HCT116 (cell line): Measurements from ENCODE around the gene TXNRD3. TPM values are rescaled to one million over a fixed set of nuclear protein-coding genes. Genes with fewer than 3 reads are reported as not detected.
A peak's percentile ranks its signal among the peaks of the same experiment; 100 is the strongest.

Experiments
- ATAC-seq: fragments of 200-7000 bp; cut with Tn5 transposase; 2 replicates; pipeline ENCODE4 v1.9.1; 2020; ENCODE audit warnings: mild to moderate bottlenecking, moderate library complexity
- BruUV-seq: library from RNA; stranded (reverse); fragments of 400-500 nt; replicated peaks from 2 replicates; lab custom pipeline; 2021; lab: Mats Ljungman, UMichigan
- CTCF ChIA-PET: fragments of 300-600 bp; sonication (Branson Sonifier 250); formaldehyde crosslinking; loops from one replicate; lab custom pipeline; 2021; ENCODE audit warnings: antibody characterized with exemption; lab: Charles Lee
- POLR2A ChIA-PET: fragments of 300-600, 350-600 bp; sonication (Branson Sonifier 250); formaldehyde crosslinking; loops from one replicate; lab custom pipeline; 2021; ENCODE audit warnings: antibody characterized with exemption; lab: Charles Lee
- RAD21 ChIA-PET, 2 experiments: fragments of 300-600 bp; sonication (Branson Sonifier 250); formaldehyde crosslinking; loops; one replicate each; lab custom pipeline; 2023; ENCODE audit warnings: low total read pairs in 2 of 2; ENCODE audit not compliant: uncharacterized antibody in 2 of 2, unreplicated experiment in 2 of 2, low non-redundant PET in 1 of 2; lab: Charles Lee
- DNase-seq: peaks from one replicate; pipeline ENCODE4 v3.0.0-alpha.2; 2010; ENCODE audit warnings: low read depth, low spot score
- H2AFZ ChIP-seq: fragments of 200-600 bp; shearing (Covaris generic), sonication (generic); 2 replicates; pipeline ENCODE4 v1.6.1; 2017; ENCODE audit warnings: low read depth, mixed run types, mixed read lengths, antibody characterized with exemption, low read length; ENCODE audit not compliant: poor library complexity, severe bottlenecking
- H3K27ac ChIP-seq: 2 replicates; pipeline ENCODE4 v1.5.1; 2012; ENCODE audit warnings: low read depth, low read length
- H3K27me3 ChIP-seq: fragments of 200-600 bp; sonication (generic); 2 replicates; pipeline ENCODE4 v1.6.1; 2016; ENCODE audit warnings: mixed run types, low read length, mixed read lengths; ENCODE audit not compliant: insufficient read depth
- H3K36me3 ChIP-seq, 2 experiments: fragments of 200-500 bp in 1 of 2; fragments of 200-600 bp in 1 of 2; sonication (Bioruptor generic) in 1 of 2; sonication (generic) in 1 of 2; 2 replicates each; pipeline versions ENCODE4 v1.5.1 to v1.6.1; 2014 to 2016; ENCODE audit warnings: low read length in 2 of 2, inconsistent platforms in 1 of 2, mixed read lengths in 1 of 2, mixed run types in 1 of 2; ENCODE audit not compliant: insufficient read depth in 2 of 2, control insufficient read depth in 1 of 2
- H3K4me1 ChIP-seq, 2 experiments: fragments of 200-600 bp in 1 of 2; sonication (generic) in 1 of 2; 2 replicates each; pipeline versions ENCODE4 v1.5.1 to v1.6.1; 2012 to 2017; ENCODE audit warnings: low read length in 2 of 2, inconsistent platforms in 1 of 2, mild to moderate bottlenecking in 1 of 2, mixed read lengths in 1 of 2, mixed run types in 1 of 2, moderate library complexity in 1 of 2; ENCODE audit not compliant: insufficient read depth in 2 of 2, control insufficient read depth in 1 of 2
- H3K4me2 ChIP-seq: fragments of 200-600 bp; sonication (generic); 2 replicates; pipeline ENCODE4 v1.6.1; 2017; ENCODE audit warnings: mixed run types, low read length, mixed read lengths
- H3K4me3 ChIP-seq, 2 experiments: fragments of 200-600 bp in 1 of 2; sonication (generic) in 1 of 2; replicated peaks in 1 of 2; 2 replicates each; pipeline ENCODE4 v1.5.1; 2011 to 2016; ENCODE audit warnings: low read length in 2 of 2, control low read depth in 1 of 2, low read depth in 1 of 2, mild to moderate bottlenecking in 1 of 2, mixed read lengths in 1 of 2, mixed run types in 1 of 2
- H3K79me2 ChIP-seq: fragments of 200-600 bp; sonication (generic); 2 replicates; pipeline ENCODE4 v1.6.1; 2017; ENCODE audit warnings: mild to moderate bottlenecking, mixed run types, low read length, moderate library complexity, mixed read lengths; ENCODE audit not compliant: insufficient read depth
- H3K9ac ChIP-seq: fragments of 200-600 bp; sonication (generic); 2 replicates; pipeline ENCODE4 v1.6.1; 2016; ENCODE audit warnings: low read length, mixed read lengths
- H3K9me2 ChIP-seq: fragments of 200-600 bp; sonication (generic), shearing (Covaris generic); 2 replicates; pipeline ENCODE4 v1.6.1; 2017; ENCODE audit warnings: mixed run types, mild to moderate bottlenecking, moderate library complexity; ENCODE audit not compliant: insufficient read depth
- H3K9me3 ChIP-seq, 2 experiments: fragments of 200-500 bp in 1 of 2; fragments of 200-600 bp in 1 of 2; sonication (Bioruptor generic) in 1 of 2; sonication (generic) in 1 of 2; 2 replicates each; pipeline ENCODE4 v1.6.1; 2014 to 2017; ENCODE audit warnings: low read length in 2 of 2, mixed read lengths in 2 of 2, inconsistent platforms in 1 of 2, low read depth in 1 of 2, mild to moderate bottlenecking in 1 of 2, mixed run types in 1 of 2, moderate library complexity in 1 of 2; ENCODE audit not compliant: control insufficient read depth in 1 of 2, insufficient read depth in 1 of 2
- H4K20me1 ChIP-seq: fragments of 200-600 bp; sonication (generic), shearing (Covaris generic); 2 replicates; pipeline ENCODE4 v1.6.1; 2017; ENCODE audit warnings: mixed run types, mild to moderate bottlenecking, moderate library complexity; ENCODE audit not compliant: insufficient read depth
- ATF3 ChIP-seq: IDR thresholded peaks from 2 replicates; pipeline ENCODE4 v1.6.1; 2012
- CTCF ChIP-seq, 3 experiments: fragments of 200-600 bp in 1 of 3; sonication (generic) in 1 of 3; IDR thresholded peaks in 2 of 3; conservative IDR thresholded peaks in 1 of 3; 2 replicates each; pipeline ENCODE4 v1.5.1; 2012 to 2017; ENCODE audit warnings: low read depth in 2 of 3, low read length in 2 of 3, antibody characterized with exemption in 1 of 3, borderline replicate concordance in 1 of 3, control low read depth in 1 of 3, mild to moderate bottlenecking in 1 of 3, mixed read lengths in 1 of 3, mixed run types in 1 of 3, moderate library complexity in 1 of 3; ENCODE audit not compliant: insufficient read depth in 1 of 3
- ELF1 ChIP-seq: IDR thresholded peaks from 2 replicates; pipeline ENCODE4 v1.6.1; 2012; ENCODE audit warnings: low read depth, borderline replicate concordance
- EZH2 ChIP-seq: fragments of 200-600 bp; sonication (generic); IDR thresholded peaks from 2 replicates; pipeline ENCODE4 v1.6.1; 2017; ENCODE audit warnings: antibody characterized with exemption, mixed run types
- EZH2phosphoT487 ChIP-seq: fragments of 200-600 bp; IDR thresholded peaks from 2 replicates; pipeline ENCODE4 v1.6.1; 2018; ENCODE audit warnings: antibody characterized with exemption, borderline replicate concordance
- FOSL1 ChIP-seq: IDR thresholded peaks from 2 replicates; pipeline ENCODE4 v1.6.1; 2012; ENCODE audit warnings: low read depth
- POLR2A ChIP-seq: IDR thresholded peaks from 2 replicates; pipeline ENCODE4 v1.7.0; 2011; ENCODE audit warnings: borderline replicate concordance; ENCODE audit not compliant: insufficient read depth, insufficient read length; ENCODE audit errors: extremely low read depth
- YY1 ChIP-seq: IDR thresholded peaks from 2 replicates; pipeline ENCODE4 v1.6.1; 2011; ENCODE audit warnings: low read length, low read depth, moderate library complexity, mild to moderate bottlenecking; ENCODE audit not compliant: insufficient replicate concordance; ENCODE audit errors: extremely low read depth
- ZBTB33 ChIP-seq: IDR thresholded peaks from 2 replicates; pipeline ENCODE4 v1.6.1; 2011; ENCODE audit warnings: mild to moderate bottlenecking, low read length, moderate library complexity; ENCODE audit not compliant: insufficient replicate concordance; ENCODE audit errors: extremely low read depth
- ZFX ChIP-seq: fragments of 450-650 bp; IDR thresholded peaks from 2 replicates; pipeline ENCODE4 v1.6.1; 2017
- intact Hi-C: fragments of 100-400 bp; cut with micrococcal nuclease; formaldehyde crosslinking; loops from 2 replicates; pipeline ENCODE4 v1.10.0; 2022
- total RNA-seq: library from RNA; stranded (reverse); gene quantifications from one replicate; pipeline ENCODE4 v1.2.1, GENCODE V29; 2021; ENCODE audit not compliant: unreplicated experiment

The TXNRD3 gene
- total RNA-seq, 1 experiment from 2014 or later = 19.3 TPM

- Histone ChIP-seq H3K79me2 (no peaks in the 10 kb centered on the region), H3K4me1 (no peaks in the 10 kb centered on the region), H3K27ac (no peak overlapping the region), H4K20me1 (no peaks in the 10 kb centered on the region), H2AFZ (no peak overlapping the region), H3K4me3 (no peak overlapping the region), H3K9ac (no peak overlapping the region), H3K4me2 (no peak overlapping the region), H3K9me2 (no peaks in the 10 kb centered on the region), H3K27me3 (no peaks in the 10 kb centered on the region), H3K9me3 (peaks cover 0 to 10% of the 10 kb centered on the region in 2 experiments; a peak in 1 of 4 replicates), H3K36me3 (no peaks in the 10 kb centered on the region)
- DNase-seq = no peak
- CTCF ChIA-PET = no interaction called here
- TF ChIP-seq CTCF (IDR thresholded peaks at IDR 0.05 in 2 of 3, conservative IDR thresholded peaks at IDR 0.05 in 1 of 3; ENCODE audit: borderline replicate concordance in 1 of 3, insufficient read depth in 1 of 3, low read depth in 2 of 3, low read length in 2 of 3) (peak in 2 of 3 experiments; percentile 25 to 40; a peak in 3 of 6 replicates), EZH2 (no peak), ELF1 (no peak), ATF3 (no peak)
- BruUV-seq = no TSS peak
- POLR2A ChIA-PET = no interaction called here
- intact Hi-C loops = loop anchor here (10.0 kb wide), 1 partner anchor 140 kb away; the partner anchor contains the start of gene CHST13
- RAD21 ChIA-PET = no interaction called here
- ATAC-seq = peak; percentile 72
Measured at GRCh38 chr3:126664591-126665214, 9.8 kb upstream of the TXNRD3 start.

- POLR2A ChIA-PET = no interaction called here
- no peaks in the 10 kb centered on the region for H3K36me3 ChIP-seq
Measured at GRCh38 chr3:126663750-126664149, 8.8 kb upstream of the TXNRD3 start.

More at GRCh38 chr3:126663750-126664149, 8.8 kb upstream of the TXNRD3 start:
- DNase-seq = no peak
- no TSS peak for BruUV-seq
- CTCF ChIA-PET = no interaction called here
- ATAC-seq = no peak
- no peaks in the 10 kb centered on the region for H3K9me2 ChIP-seq
- H2AFZ ChIP-seq = no peak overlapping the region
- H3K4me1 ChIP-seq = no peaks in the 10 kb centered on the region
- intact Hi-C loops = loop anchor here (10.0 kb wide), 1 partner anchor 139 kb away; the partner anchor contains the start of gene CHST13
- peaks cover 0 to 10% of the 10 kb centered on the region in 2 experiments; a peak in 1 of 4 replicates for H3K9me3 ChIP-seq
- no peak for TF ChIP-seq ELF1
- no peak for TF ChIP-seq POLR2A
- TF ChIP-seq ZBTB33 = no peak
- no peak for TF ChIP-seq ZFX
- TF ChIP-seq FOSL1 = no peak
- no peak for TF ChIP-seq ATF3
- TF ChIP-seq EZH2phosphoT487 = no peak
- TF ChIP-seq EZH2 = no peak
- TF ChIP-seq YY1 = no peak
- H3K79me2 ChIP-seq = no peaks in the 10 kb centered on the region
- H3K27me3 ChIP-seq = no peaks in the 10 kb centered on the region
- H3K27ac ChIP-seq = no peak overlapping the region
- no peaks in the 10 kb centered on the region for H4K20me1 ChIP-seq
- no peak overlapping the region for H3K4me3 ChIP-seq
- no peak overlapping the region for H3K9ac ChIP-seq
- H3K4me2 ChIP-seq = no peak overlapping the region
- RAD21 ChIA-PET = no interaction called here
